ENCODE measurements around the gene MACROD2.

The MACROD2 gene

GRCh38 chr20:15895126-15895525 lies 1899.8 kb downstream of the MACROD2 start:
- H3K27ac Mint-ChIP-seq, result no peak overlapping the region
- DNase-seq, result no peak
- peaks cover 2% of the 10 kb centered on the region for H3K9me3 Mint-ChIP-seq
- CTCF ChIA-PET, result no interaction called here
- H3K36me3 Mint-ChIP-seq, result no peaks in the 10 kb centered on the region
- H3K4me3 Mint-ChIP-seq, result no peak overlapping the region
- H3K4me1 Mint-ChIP-seq, result peaks cover 4% of the 10 kb centered on the region
- H3K27me3 Mint-ChIP-seq, result no peaks in the 10 kb centered on the region

GRCh38 chr20:15895560-15896084 lies 1900.3 kb downstream of the MACROD2 start:
- no peaks in the 10 kb centered on the region for H3K27me3 Mint-ChIP-seq
- no peak overlapping the region for H3K27ac Mint-ChIP-seq
- CTCF ChIA-PET, result no interaction called here
- peaks cover 2% of the 10 kb centered on the region for H3K9me3 Mint-ChIP-seq
- DNase-seq, result no peak
- peaks cover 4% of the 10 kb centered on the region for H3K4me1 Mint-ChIP-seq
- no peaks in the 10 kb centered on the region for H3K36me3 Mint-ChIP-seq
- H3K4me3 Mint-ChIP-seq, result no peak overlapping the region

GRCh38 chr20:15899967-15900366 lies 1904.7 kb downstream of the MACROD2 start:
- Mint-ChIP-seq H3K9me3 (peaks cover 21% of the 10 kb centered on the region), H3K4me1 (peaks cover 4% of the 10 kb centered on the region)
- CTCF ChIA-PET, result no interaction called here

DNA sequence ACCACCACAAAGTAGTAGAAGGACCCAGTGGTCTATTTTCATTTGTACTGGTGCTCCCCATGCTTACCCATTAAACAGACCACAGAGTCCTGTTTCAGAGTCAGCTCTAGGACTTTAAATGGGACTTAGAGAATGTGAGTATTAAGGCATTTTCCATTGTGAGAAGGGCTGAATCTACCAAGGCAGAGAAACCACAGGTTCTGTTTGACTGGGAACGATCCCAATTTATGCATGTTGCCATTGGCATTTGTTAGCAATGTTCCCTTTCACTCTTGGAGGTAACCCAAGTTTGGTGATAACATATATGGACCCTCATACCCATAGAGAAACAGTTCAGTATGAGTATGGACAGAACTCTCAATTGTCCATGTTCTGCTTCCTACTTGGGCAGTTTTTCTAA lies 1905.1 kb downstream of the MACROD2 start:
- no peaks in the 10 kb centered on the region for H3K27me3 Mint-ChIP-seq
- H3K4me1 Mint-ChIP-seq, result peaks cover 4% of the 10 kb centered on the region
- no peak overlapping the region for H3K4me3 Mint-ChIP-seq
- H3K27ac Mint-ChIP-seq, result no peak overlapping the region
- H3K9me3 Mint-ChIP-seq, result peaks cover 21% of the 10 kb centered on the region
- DNase-seq, result no peak
- CTCF ChIA-PET, result no interaction called here
- H3K36me3 Mint-ChIP-seq, result peaks cover 1% of the 10 kb centered on the region

More at GRCh38 chr20:15899967-15900366, 1904.7 kb downstream of the MACROD2 start:
- Mint-ChIP-seq H3K4me3 (no peak overlapping the region), H3K27me3 (no peaks in the 10 kb centered on the region), H3K27ac (no peak overlapping the region), H3K36me3 (peaks cover 1% of the 10 kb centered on the region)
- no peak for DNase-seq

DNA sequence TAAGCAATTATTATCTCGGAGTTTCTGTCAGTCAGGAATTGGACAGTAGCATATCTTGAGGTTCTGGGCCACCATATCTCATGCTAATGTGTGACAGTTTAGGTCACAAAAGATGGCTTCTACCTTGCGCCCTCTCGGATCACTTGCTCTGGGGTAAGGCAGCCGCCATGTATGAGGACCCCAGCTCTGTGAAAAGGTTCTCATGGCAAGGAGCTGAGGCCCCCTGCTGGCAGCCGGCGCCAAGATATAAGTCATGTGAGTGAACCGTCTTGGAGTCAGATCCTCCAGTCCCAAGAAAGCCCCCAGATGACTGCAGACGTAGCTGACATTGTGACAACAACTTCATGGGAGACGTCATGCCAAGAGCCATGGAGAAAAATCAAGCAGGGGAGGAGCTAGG lies 1907.2 kb downstream of the MACROD2 start:
- H3K36me3 Mint-ChIP-seq, result peaks cover 1% of the 10 kb centered on the region
- no peaks in the 10 kb centered on the region for H3K27me3 Mint-ChIP-seq
- no peak overlapping the region for H3K4me3 Mint-ChIP-seq
- H3K4me1 Mint-ChIP-seq, result no peaks in the 10 kb centered on the region
- DNase-seq, result no peak
- H3K9me3 Mint-ChIP-seq, result peaks cover 22% of the 10 kb centered on the region
- no peak overlapping the region for H3K27ac Mint-ChIP-seq
- CTCF ChIA-PET, result no interaction called here

GRCh38 chr20:15905661-15906060 lies 1910.3 kb downstream of the MACROD2 start:
- peaks cover 1% of the 10 kb centered on the region for H3K36me3 Mint-ChIP-seq
- H3K9me3 Mint-ChIP-seq, result peaks cover 30% of the 10 kb centered on the region
- DNase-seq, result no peak
- CTCF ChIA-PET, result no interaction called here
- H3K27me3 Mint-ChIP-seq, result no peaks in the 10 kb centered on the region
- H3K27ac Mint-ChIP-seq, result no peak overlapping the region
- no peak overlapping the region for H3K4me3 Mint-ChIP-seq
- no peaks in the 10 kb centered on the region for H3K4me1 Mint-ChIP-seq

DNA sequence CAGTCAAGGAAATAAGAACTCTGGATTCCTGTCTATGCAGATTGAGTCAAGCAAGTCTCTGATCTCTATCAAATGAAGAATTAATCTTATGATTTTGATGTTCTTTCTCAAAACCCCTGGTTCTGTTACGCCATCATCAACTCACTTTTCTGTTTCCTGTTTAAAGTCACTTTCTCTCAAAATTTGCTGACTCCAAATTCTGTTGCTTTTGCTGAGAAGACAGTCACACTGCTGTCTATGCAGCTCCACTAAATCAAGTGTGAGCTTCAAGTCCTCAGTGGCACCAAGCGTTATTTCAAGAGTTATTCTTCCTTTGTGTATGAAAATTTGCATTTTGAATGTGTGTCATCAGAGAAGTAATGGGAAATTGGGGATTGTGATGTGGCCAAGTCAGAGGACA lies 1914.7 kb downstream of the MACROD2 start:
- peaks cover 18% of the 10 kb centered on the region for H3K9me3 Mint-ChIP-seq
- H3K4me3 Mint-ChIP-seq, result no peak overlapping the region
- no peak for DNase-seq
- CTCF ChIA-PET, result no interaction called here
- H3K27ac Mint-ChIP-seq, result no peak overlapping the region
- no peaks in the 10 kb centered on the region for H3K4me1 Mint-ChIP-seq
- H3K36me3 Mint-ChIP-seq, result no peaks in the 10 kb centered on the region
- H3K27me3 Mint-ChIP-seq, result no peaks in the 10 kb centered on the region

DNA sequence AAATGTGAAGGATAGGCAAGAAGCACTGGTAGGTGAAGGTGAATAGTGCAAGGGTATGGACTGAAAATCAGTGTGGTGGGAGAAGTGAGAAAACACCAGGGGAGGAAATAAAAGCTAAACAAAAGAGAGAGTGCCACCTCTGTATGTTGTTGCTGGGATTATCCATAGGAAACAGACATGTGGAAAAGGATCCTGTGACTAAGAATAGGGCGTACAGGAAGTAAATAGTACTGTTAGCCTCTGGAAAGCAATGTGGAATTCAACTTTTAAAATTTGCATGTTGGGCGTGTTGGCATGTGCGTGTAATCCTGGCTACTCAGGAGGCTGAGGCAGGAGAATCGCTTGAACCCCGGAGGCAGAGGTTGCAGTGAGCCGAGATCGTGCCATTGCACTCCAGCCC lies 1916.3 kb downstream of the MACROD2 start:
- Mint-ChIP-seq H3K4me3 (no peak overlapping the region), H3K27me3 (no peaks in the 10 kb centered on the region), H3K36me3 (no peaks in the 10 kb centered on the region), H3K4me1 (no peaks in the 10 kb centered on the region), H3K27ac (no peak overlapping the region), H3K9me3 (peaks cover 18% of the 10 kb centered on the region)
- DNase-seq, result no peak
- CTCF ChIA-PET, result no interaction called here

GRCh38 chr20:15913391-15914025 lies 1918.2 kb downstream of the MACROD2 start:
- H3K27ac Mint-ChIP-seq, result no peak overlapping the region
- H3K36me3 Mint-ChIP-seq, result no peaks in the 10 kb centered on the region
- H3K27me3 Mint-ChIP-seq, result no peaks in the 10 kb centered on the region
- DNase-seq, result no peak
- CTCF ChIA-PET, result no interaction called here
- H3K4me3 Mint-ChIP-seq, result no peak overlapping the region
- peaks cover 12% of the 10 kb centered on the region for H3K9me3 Mint-ChIP-seq
- H3K4me1 Mint-ChIP-seq, result no peaks in the 10 kb centered on the region

GRCh38 chr20:15916623-15917022 lies 1921.3 kb downstream of the MACROD2 start:
- H3K4me3 Mint-ChIP-seq, result no peak overlapping the region
- no peaks in the 10 kb centered on the region for H3K4me1 Mint-ChIP-seq
- H3K27me3 Mint-ChIP-seq, result no peaks in the 10 kb centered on the region
- DNase-seq, result no peak
- CTCF ChIA-PET, result no interaction called here
- H3K9me3 Mint-ChIP-seq, result peaks cover 9% of the 10 kb centered on the region
- no peak overlapping the region for H3K27ac Mint-ChIP-seq
- no peaks in the 10 kb centered on the region for H3K36me3 Mint-ChIP-seq

DNA sequence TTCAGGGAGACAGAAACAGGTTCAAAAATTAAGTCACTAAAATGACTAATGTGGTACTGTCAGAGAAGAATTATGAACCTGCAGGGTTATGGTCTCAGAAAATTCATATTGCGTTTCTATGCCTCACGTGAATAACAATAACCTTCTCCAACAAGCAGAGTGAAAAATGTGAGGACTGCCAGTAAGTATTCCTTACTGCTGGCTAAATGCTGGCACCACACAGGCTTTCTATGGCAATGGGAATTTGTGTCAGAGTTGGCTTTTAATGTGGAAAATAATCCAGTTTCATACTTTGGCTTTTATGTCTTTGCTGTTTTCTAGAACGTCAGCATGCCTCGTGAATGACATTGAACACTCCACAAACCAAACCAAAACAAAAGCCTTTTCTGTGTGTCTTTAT lies 1922.0 kb downstream of the MACROD2 start:
- H3K4me1 Mint-ChIP-seq, result no peaks in the 10 kb centered on the region
- H3K36me3 Mint-ChIP-seq, result no peaks in the 10 kb centered on the region
- no peak overlapping the region for H3K4me3 Mint-ChIP-seq
- no peaks in the 10 kb centered on the region for H3K27me3 Mint-ChIP-seq
- CTCF ChIA-PET, result no interaction called here
- DNase-seq, result no peak
- H3K27ac Mint-ChIP-seq, result no peak overlapping the region
- peaks cover 8% of the 10 kb centered on the region for H3K9me3 Mint-ChIP-seq

DNA sequence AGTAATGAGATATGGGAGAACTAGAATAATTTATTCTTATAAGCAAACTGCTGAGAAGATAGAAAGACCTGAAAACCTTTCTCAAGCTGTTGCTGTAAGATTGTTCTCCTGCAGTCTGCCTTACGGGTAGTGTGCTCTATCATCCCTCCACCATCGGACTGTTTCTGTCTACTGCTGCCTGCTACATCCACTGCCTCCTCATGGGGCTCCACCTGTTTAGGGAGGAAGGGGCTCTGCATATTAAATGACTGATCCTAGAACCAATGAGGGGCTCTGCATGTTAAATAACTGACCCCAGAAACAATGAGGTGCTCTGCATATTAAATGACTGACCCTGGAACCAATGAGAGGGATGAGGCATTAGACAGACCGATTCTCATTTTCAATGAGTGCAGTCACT lies 1923.3 kb downstream of the MACROD2 start:
- no peak overlapping the region for H3K4me3 Mint-ChIP-seq
- CTCF ChIA-PET, result no interaction called here
- peaks cover 9% of the 10 kb centered on the region for H3K9me3 Mint-ChIP-seq
- H3K36me3 Mint-ChIP-seq, result no peaks in the 10 kb centered on the region
- H3K4me1 Mint-ChIP-seq, result no peaks in the 10 kb centered on the region
- no peaks in the 10 kb centered on the region for H3K27me3 Mint-ChIP-seq
- DNase-seq, result no peak
- no peak overlapping the region for H3K27ac Mint-ChIP-seq

- H3K4me3 Mint-ChIP-seq, result no peak overlapping the region
- no peaks in the 10 kb centered on the region for H3K4me1 Mint-ChIP-seq
- H3K36me3 Mint-ChIP-seq, result no peaks in the 10 kb centered on the region
- peaks cover 9% of the 10 kb centered on the region for H3K9me3 Mint-ChIP-seq
- no peak overlapping the region for H3K27ac Mint-ChIP-seq
- H3K27me3 Mint-ChIP-seq, result no peaks in the 10 kb centered on the region
- DNase-seq, result no peak
- CTCF ChIA-PET, result no interaction called here
Observed at GRCh38 chr20:15919118-15919517, 1923.8 kb downstream of the MACROD2 start.

DNA sequence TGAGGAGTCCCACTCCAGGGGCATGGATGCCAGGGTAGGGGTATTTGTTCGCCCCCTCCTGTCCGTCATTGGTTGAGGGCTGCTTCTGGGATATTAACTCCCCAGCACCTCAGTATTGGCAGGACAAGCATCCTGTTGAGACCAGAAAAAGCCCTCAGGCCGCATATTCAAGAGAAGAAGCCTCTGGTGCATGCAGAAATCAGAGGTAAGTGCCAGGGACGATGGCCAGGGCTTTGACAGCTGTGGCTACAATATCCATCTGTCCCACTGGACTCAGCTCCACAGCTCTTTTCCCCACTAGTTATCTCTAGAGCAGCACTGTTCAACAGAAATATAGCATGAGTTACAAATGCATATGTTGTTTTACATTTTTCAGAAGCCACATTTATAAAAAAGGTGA lies 1926.6 kb downstream of the MACROD2 start:
- no peaks in the 10 kb centered on the region for H3K4me1 Mint-ChIP-seq
- H3K4me3 Mint-ChIP-seq, result no peak overlapping the region
- CTCF ChIA-PET, result no interaction called here
- no peaks in the 10 kb centered on the region for H3K27me3 Mint-ChIP-seq
- H3K27ac Mint-ChIP-seq, result no peak overlapping the region
- DNase-seq, result no peak
- no peaks in the 10 kb centered on the region for H3K36me3 Mint-ChIP-seq
- peaks cover 7% of the 10 kb centered on the region for H3K9me3 Mint-ChIP-seq

GRCh38 chr20:15922556-15922955 lies 1927.2 kb downstream of the MACROD2 start:
- H3K9me3 Mint-ChIP-seq, result peaks cover 7% of the 10 kb centered on the region
- CTCF ChIA-PET, result no interaction called here
- H3K27me3 Mint-ChIP-seq, result no peaks in the 10 kb centered on the region

More at GRCh38 chr20:15922556-15922955, 1927.2 kb downstream of the MACROD2 start:
- no peak overlapping the region for H3K4me3 Mint-ChIP-seq
- H3K4me1 Mint-ChIP-seq, result no peaks in the 10 kb centered on the region
- no peak for DNase-seq
- no peaks in the 10 kb centered on the region for H3K36me3 Mint-ChIP-seq
- no peak overlapping the region for H3K27ac Mint-ChIP-seq

Measured in activated naive CD4-positive, alpha-beta T cell treated with anti-CD3 and anti-CD28 coated beads, Interleukin-2, amount 10 ng/mL, durations not matched to agents 7 days and 5 days (primary cell).